ENCODE data around the gene KCNT2. TPM values are rescaled to one million over a fixed set of nuclear protein-coding genes. Genes with fewer than 3 reads are reported as not detected.

KCNT2 gene
- total and polyA plus RNA-seq, 2 of the 8 experiments (the other 6 are each of a cell fraction or from before 2014, with no cell fraction given), result 2.3 to 10.2 TPM

DNA sequence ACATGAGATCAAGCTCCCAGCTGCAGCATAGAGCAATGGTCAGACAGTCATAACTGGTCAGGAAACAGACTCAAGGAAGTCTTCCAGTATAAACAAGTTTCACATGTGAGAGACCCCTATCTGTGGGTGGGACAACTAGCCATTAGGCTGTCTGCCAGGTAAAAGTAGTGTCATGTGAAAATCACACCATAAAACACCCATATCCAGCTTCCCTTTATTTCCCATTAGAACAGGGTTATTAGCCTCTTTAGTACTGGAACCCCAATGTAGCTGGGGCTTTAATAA lies 426.7 kb downstream of the KCNT2 start:
- ChIA-PET POLR2A (ENCODE audit: partially characterized antibody) (no interaction called here), CTCF (ENCODE audit: partially characterized antibody) (interaction anchor here (1.1 to 2.2 kb wide), 2 partner anchors 33 to 195 kb away, joined by 3 to 10 read pairs; no protein-coding TSS in a partner anchor)
- Histone ChIP-seq H2AK5ac (ENCODE audit: low read depth, low read length) (no peak overlapping the region), H2BK15ac (ENCODE audit: low read length) (no peak overlapping the region), H3K14ac (ENCODE audit: insufficient read length) (no peak overlapping the region), H2BK20ac (ENCODE audit: low read length) (no peak overlapping the region), H3K4ac (replicated peaks; ENCODE audit: insufficient read length, low read depth, low read length) (no peak overlapping the region), H4K91ac (replicated peaks; ENCODE audit: insufficient read length, low read length) (no peak overlapping the region), H4K8ac (ENCODE audit: extremely low read depth, insufficient read depth, low read length) (no peak overlapping the region), H3K56ac (replicated peaks; ENCODE audit: insufficient read length, low read depth, low read length) (no peak overlapping the region), H2BK120ac (replicated peaks; ENCODE audit: low read depth, low read length) (no peak overlapping the region), H3K9me3 (ENCODE audit: insufficient read depth in 2 of 2, low read depth in 1 of 2, low read length in 1 of 2) (no peaks in the 10 kb centered on the region), H4K5ac (ENCODE audit: insufficient read length, low read depth, low read length) (no peak overlapping the region), H3K36me3 (ENCODE audit: control insufficient read depth in 2 of 4, insufficient read depth in 4 of 4, low read length in 3 of 4) (no peaks in the 10 kb centered on the region), H3K23ac (ENCODE audit: insufficient read length) (no peak overlapping the region), H3K23me2 (ENCODE audit: low read depth, low read length) (no peaks in the 10 kb centered on the region), H3K4me2 (ENCODE audit: insufficient read depth in 1 of 2, low read depth in 2 of 2, low read length in 2 of 2) (no peak overlapping the region), H3K79me2 (ENCODE audit: control insufficient read depth in 1 of 2, insufficient read depth in 2 of 2, low read length in 2 of 2) (no peaks in the 10 kb centered on the region), H3K18ac (ENCODE audit: extremely low read depth, low read length) (no peak overlapping the region), H4K20me1 (replicated peaks in 1 of 2; ENCODE audit: control insufficient read depth in 1 of 2, insufficient read depth in 2 of 2, low read length in 2 of 2) (no peaks in the 10 kb centered on the region), H3K9ac (replicated peaks in 1 of 4; ENCODE audit: extremely low read depth in 1 of 4, low read depth in 3 of 4, low read length in 3 of 4) (no peak overlapping the region), H2BK12ac (ENCODE audit: low read depth, low read length) (no peak overlapping the region), H3K27ac (ENCODE audit: low read depth, low read length) (no peak overlapping the region), H3K79me1 (ENCODE audit: low read depth, low read length) (no peaks in the 10 kb centered on the region), H3K4me1 (replicated peaks in 1 of 4; ENCODE audit: control insufficient read depth in 3 of 4, insufficient read depth in 4 of 4, low read length in 3 of 4) (no peaks in the 10 kb centered on the region), H2AFZ (ENCODE audit: low read length) (no peak overlapping the region), H3K4me3 (ENCODE audit: extremely low read depth in 1 of 4, insufficient read depth in 2 of 4, low read depth in 3 of 4, low read length in 4 of 4) (no peak overlapping the region), H2BK5ac (ENCODE audit: low read depth, low read length) (no peak overlapping the region), H3K27me3 (replicated peaks in 1 of 4; ENCODE audit: control insufficient read depth in 3 of 4, extremely low read depth in 1 of 4, insufficient read depth in 3 of 4, low read length in 3 of 4) (no peaks in the 10 kb centered on the region)
- DNase-seq (ENCODE audit: low read depth in 1 of 2, low spot score in 2 of 2), result no peak
- TF ChIP-seq GTF2F1 (IDR thresholded peaks at IDR 0.05; ENCODE audit: borderline replicate concordance, low read depth, low read length) (no peak), RBBP5 (IDR thresholded peaks at IDR 0.05; ENCODE audit: borderline replicate concordance, low read depth, low read length) (no peak), NANOG (IDR thresholded peaks at IDR 0.05; ENCODE audit: insufficient read depth, low read depth, low read length, poor library complexity, severe bottlenecking) (no peak), ASH2L (IDR thresholded peaks at IDR 0.05; ENCODE audit: low read length) (no peak), NRF1 (IDR thresholded peaks at IDR 0.05; ENCODE audit: low read depth, low read length) (no peak), EP300 (IDR thresholded peaks at IDR 0.05; ENCODE audit: borderline replicate concordance in 1 of 2, low read depth in 2 of 2, low read length in 2 of 2) (no peak), SUZ12 (IDR thresholded peaks at IDR 0.05; ENCODE audit: low read length) (no peak), TAF1 (IDR thresholded peaks at IDR 0.05; ENCODE audit: low read depth, low read length) (no peak)
- no peak for FAIRE-seq

All from H1 (cell line).